Muscle of leg (tissue), 11 donors: Measurements from ENCODE around the gene RYR1. TPM values are rescaled to one million over a fixed set of nuclear protein-coding genes. Genes with fewer than 3 reads are reported as not detected.

ENCODE experiments used
- DNase-seq: peaks from one replicate; pipeline ENCODE4 v3.0.0; 2013
- H3K27ac ChIP-seq: one replicate; pipeline ENCODE4 v1.5.1; 2013; ENCODE audit warnings: mild to moderate bottlenecking, low read length, control low read depth
- H3K27me3 ChIP-seq: one replicate; pipeline ENCODE4 v1.6.1; 2013; ENCODE audit warnings: low read length; ENCODE audit not compliant: control insufficient read depth, insufficient read depth
- H3K36me3 ChIP-seq: one replicate; pipeline ENCODE4 v1.6.1; 2013; ENCODE audit warnings: low read length; ENCODE audit not compliant: control insufficient read depth, insufficient read depth
- H3K4me1 ChIP-seq: one replicate; pipeline ENCODE4 v1.6.1; 2013; ENCODE audit warnings: low read length; ENCODE audit not compliant: control insufficient read depth, insufficient read depth
- H3K4me3 ChIP-seq: one replicate; pipeline ENCODE4 v1.5.1; 2013; ENCODE audit warnings: low read length, control low read depth
- H3K9me3 ChIP-seq: replicated peaks from 2 replicates; pipeline ENCODE4 v1.6.1; 2013; ENCODE audit warnings: low read depth, low read length; ENCODE audit not compliant: control insufficient read depth
- WGBS: methylation state at CpG from one replicate; pipeline ENCODE4 v1.1.5; 2013; ENCODE audit warnings: missing lambda C conversion rate; ENCODE audit not compliant: insufficient coverage; 5-methylcytosine and 5-hydroxymethylcytosine counted together
- polyA plus RNA-seq, 8 donors: library from polyadenylated mRNA; unstranded; fragments of 120-200 nt; gene quantifications; one replicate each; pipeline versions ENCODE4 v1.2.1 to v1.2.3, GENCODE V29; 2013; ENCODE audit warnings: inconsistent platforms in 1 of 8, low replicate concordance in 1 of 8; ENCODE audit not compliant: insufficient read length in 8 of 8, insufficient read depth in 1 of 8
- total RNA-seq: library from RNA; stranded (reverse); fragments of 120-200 nt; gene quantifications from one replicate; pipeline ENCODE4 v1.2.4, GENCODE V29; 2013

The RYR1 gene
- total and polyA plus RNA-seq, 9 donors, result 145 to 817 (median 491) TPM

DNA sequence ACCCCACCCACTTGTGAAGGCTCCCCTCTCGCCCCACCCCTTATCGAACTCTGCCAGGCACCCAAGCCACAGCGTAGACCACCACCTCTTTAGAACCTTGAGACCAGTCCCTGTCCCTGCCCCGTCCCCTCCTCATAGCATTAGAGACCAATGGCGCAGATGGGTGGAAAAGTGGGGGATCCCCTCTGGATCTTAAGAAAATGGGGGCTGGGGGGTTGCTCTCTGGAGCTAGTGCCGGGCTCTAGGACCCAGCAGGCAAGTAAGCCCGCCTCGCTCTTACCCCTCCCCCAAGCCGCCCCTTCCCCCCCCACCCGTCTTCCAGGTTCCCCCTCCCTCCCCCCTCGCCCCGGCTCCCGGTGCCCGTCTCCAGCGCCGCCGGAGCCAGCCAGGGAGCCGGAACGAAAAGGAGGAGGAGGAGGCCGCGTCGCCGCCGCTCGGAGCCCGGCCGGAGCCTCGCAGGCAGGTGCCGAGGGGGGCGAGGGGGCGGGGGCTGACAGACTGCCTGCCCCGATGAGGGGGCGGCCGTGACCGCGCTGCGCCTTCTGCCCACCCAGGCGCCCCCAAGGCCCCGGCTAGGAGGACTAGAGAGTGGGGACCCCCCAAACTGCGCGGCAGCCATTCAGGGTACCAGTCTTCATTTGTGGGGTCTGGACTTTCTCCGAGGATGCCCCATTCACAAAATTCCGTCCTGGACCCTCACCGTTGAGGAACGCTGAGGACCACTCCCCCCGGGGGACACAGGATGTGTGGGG lies 45.0 kb upstream of the RYR1 start, which contains the start of gene SPRED3:
Gene SPRED3 (plus strand): TSS at position 349 of the 752 bp plus-strand sequence. CDS start 1,606 bp downstream, outside the sequence.
- Histone ChIP-seq H3K9me3 (no peaks in the 10 kb centered on the region), H3K27ac (no peak within 1 kb of the TSS), H3K4me1 (peaks cover 32% of the 10 kb centered on the region), H3K27me3 (peaks cover 91% of the 10 kb centered on the region), H3K36me3 (peaks cover 18% of the 10 kb centered on the region), H3K4me3 (peak within 1 kb of the TSS; percentile 35)
- DNase-seq, result no peak
- WGBS, result under 1% methylated on average over 22 of the region's 46 CpGs

DNA sequence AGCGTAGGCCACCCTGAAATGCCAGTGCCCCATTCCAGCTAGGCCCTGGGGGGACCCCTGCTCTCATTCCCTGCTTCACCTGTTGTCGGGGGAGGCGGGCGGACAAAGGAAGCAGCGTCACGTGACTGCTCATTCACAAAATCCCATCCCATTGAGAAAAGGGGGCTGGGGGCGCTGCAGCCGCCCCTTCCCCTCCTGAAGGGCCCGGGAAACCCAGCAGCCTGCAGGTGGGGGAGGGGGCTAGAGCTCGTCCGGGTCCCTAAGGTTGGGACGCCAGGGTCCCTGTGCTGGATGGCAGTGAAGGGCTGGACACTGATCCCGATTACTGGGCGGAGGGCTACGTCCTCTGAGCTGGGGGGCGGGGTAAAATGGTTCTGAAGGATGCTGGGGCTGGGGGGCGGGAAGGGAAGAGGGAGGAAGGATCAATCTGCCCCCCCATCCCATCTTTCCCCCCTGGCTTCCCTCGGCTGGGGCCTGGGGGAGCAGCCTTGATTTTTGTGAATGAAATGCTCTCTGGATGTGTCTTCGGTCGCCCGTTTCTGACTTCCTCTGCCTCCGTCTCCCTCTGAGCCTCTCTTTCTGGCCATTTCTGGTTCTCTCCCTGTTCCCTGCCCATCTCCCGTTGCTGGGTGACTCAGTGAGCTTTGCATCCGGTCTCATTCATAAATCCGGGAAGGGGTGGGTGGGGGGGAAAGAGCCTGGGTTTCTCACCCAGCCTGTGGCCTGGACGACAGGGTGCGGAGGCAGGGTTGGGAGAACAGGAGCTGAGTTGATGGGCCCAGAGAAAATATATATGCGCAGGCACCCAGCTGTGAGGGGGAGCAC lies 44.2 kb upstream of the RYR1 start:
- H3K9me3 ChIP-seq, result no peaks in the 10 kb centered on the region
- peak; percentile 43 for DNase-seq
- WGBS, result 9% methylated on average over 9 of the region's 28 CpGs
- H3K27me3 ChIP-seq, result peaks cover 92% of the 10 kb centered on the region
- no peak overlapping the region for H3K4me3 ChIP-seq
- peaks cover 11% of the 10 kb centered on the region for H3K36me3 ChIP-seq
- no peak overlapping the region for H3K27ac ChIP-seq
- peaks cover 32% of the 10 kb centered on the region for H3K4me1 ChIP-seq

DNA sequence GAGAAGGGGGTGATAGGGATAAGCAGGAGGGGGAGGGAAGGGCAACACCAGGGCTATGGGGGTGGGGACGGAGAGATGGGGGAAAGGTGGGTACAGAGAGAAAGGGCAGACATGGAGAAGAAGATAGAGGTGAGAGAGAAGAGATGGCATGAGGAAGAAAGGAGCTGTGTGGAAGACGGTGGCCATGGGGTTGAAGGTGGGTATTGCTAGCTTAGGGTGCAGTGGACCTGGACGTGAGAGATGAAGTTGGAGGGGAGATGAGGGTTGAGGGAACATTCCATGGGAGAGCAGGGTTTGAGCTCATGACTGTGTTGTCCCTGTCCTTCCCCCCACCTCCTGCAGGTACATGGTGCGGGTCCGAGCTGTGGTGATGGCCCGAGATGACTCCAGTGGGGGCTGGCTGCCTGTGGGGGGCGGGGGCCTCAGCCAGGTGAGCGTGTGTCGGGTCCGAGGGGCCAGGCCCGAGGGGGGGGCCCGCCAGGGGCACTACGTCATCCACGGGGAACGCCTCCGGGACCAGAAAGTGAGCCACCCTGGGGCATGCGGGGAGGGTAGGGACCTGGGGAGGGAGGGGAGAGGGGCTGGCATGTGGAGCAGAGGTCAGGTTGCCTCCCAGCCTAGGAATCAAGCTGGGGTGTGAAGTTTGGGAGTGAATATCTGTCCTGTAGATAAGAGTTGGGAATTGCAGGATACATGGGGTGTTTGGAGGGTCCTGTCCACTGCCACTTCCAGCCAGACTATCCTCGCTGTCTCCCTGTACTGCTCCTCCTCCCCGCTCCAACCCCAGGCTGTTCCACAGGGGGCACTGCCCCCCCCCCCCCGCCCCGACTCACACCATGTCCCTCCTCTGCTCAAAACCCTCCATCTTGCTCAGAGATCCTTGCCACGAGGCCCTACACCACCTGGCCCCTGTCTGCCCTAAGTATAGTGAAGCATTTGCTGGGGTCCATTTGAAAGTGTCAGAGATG lies 43.2 kb upstream of the RYR1 start:
- Histone ChIP-seq H3K27ac (no peak overlapping the region), H3K27me3 (peaks cover 92% of the 10 kb centered on the region), H3K4me3 (no peak overlapping the region), H3K9me3 (no peaks in the 10 kb centered on the region), H3K36me3 (peaks cover 3% of the 10 kb centered on the region), H3K4me1 (peaks cover 38% of the 10 kb centered on the region)
- DNase-seq, result no peak
- WGBS, result 15% methylated on average over 13 of the region's 22 CpGs

DNA sequence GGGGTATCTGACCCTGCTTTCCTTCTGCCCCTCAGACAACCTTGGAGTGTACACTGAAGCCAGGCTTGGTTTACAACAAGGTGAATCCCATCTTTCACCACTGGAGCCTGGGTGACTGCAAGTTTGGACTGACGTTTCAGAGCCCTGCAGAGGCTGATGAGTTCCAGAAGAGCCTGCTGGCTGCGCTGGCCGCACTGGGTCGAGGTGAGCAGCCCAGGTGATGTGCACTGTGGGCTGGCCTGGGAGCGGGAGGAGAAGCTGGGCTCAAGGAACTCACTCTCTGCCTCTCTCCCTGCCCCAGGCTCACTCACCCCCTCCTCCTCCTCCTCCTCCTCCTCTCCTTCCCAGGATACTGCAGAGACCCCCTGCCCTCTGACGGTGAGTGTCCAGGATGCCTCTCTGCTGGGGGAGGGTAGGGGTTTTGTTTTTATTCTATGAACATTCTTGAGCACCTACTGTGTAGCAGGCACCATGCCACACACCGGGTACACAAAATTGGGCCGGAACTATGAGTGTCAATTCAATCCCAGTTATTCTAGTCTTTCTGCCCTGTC lies 41.5 kb upstream of the RYR1 start:
- Histone ChIP-seq H3K4me1 (peaks cover 27% of the 10 kb centered on the region), H3K9me3 (no peaks in the 10 kb centered on the region), H3K36me3 (no peaks in the 10 kb centered on the region), H3K4me3 (no peak overlapping the region), H3K27me3 (peaks cover 88% of the 10 kb centered on the region), H3K27ac (no peak overlapping the region)
- WGBS, result 64% methylated on average over 5 of the region's 8 CpGs
- no peak for DNase-seq

DNA sequence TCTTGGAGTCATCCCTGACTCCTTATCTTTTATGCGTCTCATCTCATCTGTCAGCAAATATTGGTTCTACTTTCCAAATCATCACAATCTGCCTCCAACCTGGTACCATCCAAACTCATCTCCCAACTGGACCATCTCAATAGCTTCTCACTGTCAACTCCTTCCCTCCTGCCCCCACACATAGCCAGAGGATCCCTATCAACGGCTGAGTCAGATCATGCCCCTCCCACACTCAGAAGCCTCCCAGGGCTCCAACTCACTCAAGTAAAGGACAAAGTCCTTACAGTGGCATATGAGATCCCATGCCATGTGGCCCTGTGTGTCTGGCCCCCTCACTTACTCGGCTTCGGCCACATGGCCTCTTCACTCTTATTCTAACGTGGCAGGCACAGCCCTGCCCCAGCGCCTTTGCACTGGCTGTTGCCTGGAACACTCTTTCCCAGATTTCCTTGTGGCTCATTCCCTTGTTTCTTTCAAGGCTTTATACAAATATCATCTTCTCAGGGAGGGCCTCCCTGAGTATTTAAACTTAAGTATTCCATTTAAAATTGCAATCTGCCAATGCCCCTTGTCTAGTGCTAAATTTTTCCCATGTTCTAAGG lies 40.7 kb upstream of the RYR1 start:
- H3K4me1 ChIP-seq, result peaks cover 19% of the 10 kb centered on the region
- H3K27me3 ChIP-seq, result peaks cover 88% of the 10 kb centered on the region
- H3K4me3 ChIP-seq, result no peak overlapping the region
- H3K9me3 ChIP-seq, result no peaks in the 10 kb centered on the region
- no peaks in the 10 kb centered on the region for H3K36me3 ChIP-seq
- no peak for DNase-seq
- WGBS, result 63% methylated on average over 6 of the region's 6 CpGs
- no peak overlapping the region for H3K27ac ChIP-seq

DNA sequence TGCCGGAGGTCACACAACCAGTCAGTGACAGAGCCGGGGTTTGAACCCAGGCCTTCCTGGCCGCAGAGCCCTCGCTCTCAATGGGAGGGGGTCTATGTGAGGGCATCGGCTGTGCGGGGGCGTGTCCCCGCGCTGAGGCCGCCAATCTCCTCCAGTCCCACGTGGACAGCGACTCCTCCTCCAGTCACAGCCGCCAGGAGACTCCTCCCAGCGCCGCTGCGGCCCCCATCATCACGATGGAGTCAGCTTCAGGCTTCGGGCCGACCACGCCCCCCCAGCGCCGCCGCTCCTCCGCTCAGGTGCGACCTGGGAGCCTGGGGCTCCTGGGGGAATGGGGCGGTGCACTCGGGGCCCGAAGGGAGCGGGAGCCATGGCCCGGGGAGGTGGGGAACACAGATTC lies 39.0 kb upstream of the RYR1 start:
- no peak overlapping the region for H3K27ac ChIP-seq
- peaks cover 89% of the 10 kb centered on the region for H3K27me3 ChIP-seq
- WGBS, result 3% methylated on average over 28 of the region's 30 CpGs
- H3K36me3 ChIP-seq, result no peaks in the 10 kb centered on the region
- no peak for DNase-seq
- peaks cover 6% of the 10 kb centered on the region for H3K4me1 ChIP-seq
- no peak overlapping the region for H3K4me3 ChIP-seq
- H3K9me3 ChIP-seq, result no peaks in the 10 kb centered on the region

DNA sequence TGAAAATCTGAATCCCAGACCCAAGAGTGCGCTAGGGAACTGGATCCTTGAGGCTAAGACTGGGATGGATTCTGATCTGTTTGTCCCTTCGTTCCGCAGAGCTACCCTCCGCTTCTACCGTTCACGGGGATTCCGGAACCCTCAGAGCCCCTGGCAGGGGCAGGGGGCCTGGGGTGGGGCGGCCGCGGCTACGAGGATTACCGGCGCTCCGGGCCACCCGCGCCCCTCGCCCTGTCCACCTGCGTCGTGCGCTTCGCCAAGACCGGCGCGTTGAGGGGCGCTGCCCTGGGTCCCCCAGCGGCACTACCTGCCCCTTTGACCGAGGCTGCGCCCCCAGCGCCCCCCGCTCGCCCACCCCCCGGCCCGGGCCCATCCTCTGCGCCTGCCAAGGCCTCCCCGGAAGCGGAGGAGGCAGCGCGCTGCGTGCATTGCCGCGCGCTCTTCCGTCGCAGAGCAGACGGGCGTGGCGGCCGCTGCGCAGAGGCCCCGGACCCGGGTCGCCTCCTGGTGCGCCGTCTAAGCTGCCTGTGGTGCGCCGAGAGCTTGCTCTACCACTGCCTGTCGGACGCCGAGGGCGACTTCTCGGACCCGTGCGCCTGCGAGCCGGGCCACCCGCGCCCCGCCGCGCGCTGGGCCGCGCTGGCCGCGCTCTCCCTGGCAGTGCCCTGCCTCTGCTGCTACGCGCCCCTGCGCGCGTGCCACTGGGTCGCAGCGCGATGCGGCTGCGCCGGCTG lies 37.9 kb upstream of the RYR1 start:
- Histone ChIP-seq H3K4me3 (no peak overlapping the region), H3K9me3 (no peaks in the 10 kb centered on the region), H3K4me1 (peaks cover 6% of the 10 kb centered on the region), H3K27ac (no peak overlapping the region), H3K36me3 (no peaks in the 10 kb centered on the region), H3K27me3 (peaks cover 83% of the 10 kb centered on the region)
- no peak for DNase-seq
- WGBS, result 5% methylated on average over 86 of the region's 86 CpGs

DNA sequence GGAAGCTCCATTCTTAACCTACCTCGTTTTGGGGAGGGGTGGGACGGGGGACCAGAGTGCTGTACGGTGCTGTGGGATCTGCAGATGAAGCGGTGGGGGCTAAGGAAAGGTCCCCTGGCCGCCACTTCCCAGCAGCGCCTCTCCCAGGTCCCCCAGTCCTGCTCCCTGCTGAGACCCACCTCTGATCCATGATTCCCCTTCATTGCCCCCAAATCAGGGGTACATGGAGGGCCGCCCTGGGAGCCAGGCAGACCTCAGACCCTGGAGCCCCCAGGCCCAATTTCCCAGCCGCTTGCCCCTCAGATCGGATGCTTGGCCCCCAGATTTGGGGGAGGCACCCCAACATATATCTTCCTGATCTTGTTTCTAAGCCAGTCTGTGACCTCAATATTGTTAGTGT lies 34.4 kb upstream of the RYR1 start:
- no peaks in the 10 kb centered on the region for H3K36me3 ChIP-seq
- H3K27ac ChIP-seq, result no peak overlapping the region
- DNase-seq, result no peak
- 57% methylated on average over 3 of the region's 9 CpGs for WGBS
- peaks cover 54% of the 10 kb centered on the region for H3K27me3 ChIP-seq
- no peak overlapping the region for H3K4me3 ChIP-seq
- H3K9me3 ChIP-seq, result no peaks in the 10 kb centered on the region
- peaks cover 14% of the 10 kb centered on the region for H3K4me1 ChIP-seq

DNA sequence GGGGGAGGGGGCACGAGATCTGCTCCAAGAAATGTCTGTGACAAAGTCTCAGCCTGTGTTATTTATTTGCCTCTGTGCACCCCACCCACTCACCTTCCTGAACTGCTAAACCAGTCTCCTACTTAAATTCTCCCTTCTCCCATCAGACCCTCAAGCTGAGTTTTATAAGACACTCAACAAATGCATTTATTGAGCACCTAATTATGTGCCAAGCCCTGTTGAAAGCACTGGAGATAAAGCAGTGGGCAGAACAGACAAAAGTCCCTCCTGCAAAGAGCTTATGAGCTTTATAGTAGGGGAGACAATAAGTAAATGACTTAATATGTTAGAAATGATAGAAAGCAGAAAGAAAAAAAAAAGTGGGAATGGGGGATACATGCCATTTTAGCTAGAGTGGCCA lies 34.0 kb upstream of the RYR1 start:
- DNase-seq, result no peak
- Histone ChIP-seq H3K4me1 (peaks cover 14% of the 10 kb centered on the region), H3K36me3 (peaks cover under 1% of the 10 kb centered on the region), H3K9me3 (no peaks in the 10 kb centered on the region), H3K4me3 (no peak overlapping the region), H3K27me3 (peaks cover 50% of the 10 kb centered on the region), H3K27ac (no peak overlapping the region)
- no CpG with 5 or more reads among the region's 1 CpG for WGBS
